HepG2 (cell line): ENCODE measurements around the gene RICTOR.

ENCODE experiments used
- KDM1A ChIP-seq: IDR thresholded peaks from 2 replicates; pipeline ENCODE4 v1.6.1; 2016; ENCODE audit warnings: missing compliant biosample characterization
- POLR2AphosphoS2 ChIP-seq: IDR thresholded peaks from 2 replicates; pipeline ENCODE4 v1.6.1; 2011; ENCODE audit warnings: low read depth, low read length, improper control_type of control experiment
- ZNF317 ChIP-seq: sonication (generic); formaldehyde crosslinking; IDR thresholded peaks from 2 replicates; pipeline ENCODE4 v1.5.0; 2020; ENCODE audit warnings: mild to moderate bottlenecking, missing genetic modification reagents
- TF ChIP-seq, protein P1 (sequence below): IDR thresholded peaks from 2 replicates; pipeline ENCODE4 v1.6.1; 2012; ENCODE audit warnings: inconsistent platforms

DNA sequence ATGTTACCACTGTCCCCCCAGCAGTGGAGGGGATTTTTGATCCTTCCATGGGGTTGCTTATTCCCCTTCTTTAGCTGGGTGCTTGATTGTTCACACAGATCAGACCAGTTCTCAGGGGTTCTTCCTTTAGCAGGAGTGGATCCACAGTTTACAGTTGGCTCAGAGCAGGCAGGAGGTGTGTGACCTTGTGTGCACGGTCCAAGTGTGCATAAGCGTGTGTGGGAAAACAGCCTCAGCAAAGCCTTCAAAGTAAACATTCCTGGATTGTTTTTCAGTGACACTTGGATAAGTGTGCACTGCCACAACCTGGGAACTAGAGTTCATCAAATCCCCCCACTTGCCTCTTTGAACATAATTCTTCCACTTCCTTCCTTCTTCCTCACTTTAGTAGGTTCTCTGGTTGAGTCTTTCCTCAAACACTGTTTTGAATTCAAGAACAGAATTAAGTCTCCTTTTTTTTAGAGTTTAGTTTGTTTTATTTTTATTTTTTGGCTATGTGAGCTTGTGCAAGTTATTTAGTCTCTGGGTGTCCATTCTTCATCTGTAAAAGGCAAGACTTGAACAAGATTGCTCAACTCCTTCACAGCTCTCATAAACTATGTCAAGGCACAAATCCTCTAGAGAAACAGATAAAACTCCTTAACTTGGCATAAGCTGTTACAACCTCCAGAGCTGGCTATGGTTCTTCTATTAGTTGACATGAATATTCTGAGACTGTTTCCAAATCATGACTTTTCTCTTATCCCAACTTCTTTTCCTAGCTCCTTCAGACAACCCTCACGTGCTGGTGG, 150.3 kb downstream of the RICTOR start:
- TF ChIP-seq KDM1A (no peak), ZNF317 (CRISPR knock-in tag) (no peak), POLR2AphosphoS2 (no peak)
- TF ChIP-seq, protein P1, sequence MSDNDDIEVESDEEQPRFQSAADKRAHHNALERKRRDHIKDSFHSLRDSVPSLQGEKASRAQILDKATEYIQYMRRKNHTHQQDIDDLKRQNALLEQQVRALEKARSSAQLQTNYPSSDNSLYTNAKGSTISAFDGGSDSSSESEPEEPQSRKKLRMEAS, result no peak
